SK-N-SH (cell line): ENCODE measurements around the gene RAD51B. TPM values are rescaled to one million over a fixed set of nuclear protein-coding genes. Genes with fewer than 3 reads are reported as not detected.

Experiments used
- CTCF ChIA-PET: fragments of 300-600, 350-600 bp; formaldehyde crosslinking; extraction: SDS; loops from one replicate; lab custom pipeline; 2021; lab: Yijun Ruan, JAX
- POLR2A ChIA-PET: fragments of 350-600 bp; sonication (Branson Sonifier 250); formaldehyde crosslinking; extraction: SDS; loops from one replicate; lab custom pipeline; 2020; ENCODE audit warnings: antibody characterized with exemption, inconsistent platforms; lab: Yijun Ruan, JAX
- DNase-seq: peaks from one replicate; pipeline ENCODE4 v3.0.0; 2012
- H2AFZ ChIP-seq: fragments of 200-600 bp; sonication (generic); 2 replicates; pipeline ENCODE4 v1.8.1; 2016; ENCODE audit warnings: antibody characterized with exemption, mild to moderate bottlenecking, low read depth
- H3F3A ChIP-seq: fragments of 200-600 bp; sonication (generic); replicated peaks from 2 replicates; pipeline ENCODE3; 2016; ENCODE audit warnings: antibody characterized with exemption, mild to moderate bottlenecking; ENCODE audit not compliant: insufficient read depth
- H3K27ac ChIP-seq, 2 experiments: fragments of 200-500 bp in 1 of 2; fragments of 200-600 bp in 1 of 2; sonication (Bioruptor generic) in 1 of 2; sonication (generic), shearing (Covaris generic) in 1 of 2; 2 replicates each; pipeline versions ENCODE4 v1.5.1 to v1.6.1; 2014 to 2016; ENCODE audit warnings: low read depth in 2 of 2, inconsistent platforms in 1 of 2, low read length in 1 of 2, mild to moderate bottlenecking in 1 of 2, mixed read lengths in 1 of 2
- H3K27me3 ChIP-seq: fragments of 200-600 bp; sonication (generic), shearing (Covaris generic); 2 replicates; pipeline ENCODE4 v1.6.1; 2016; ENCODE audit warnings: mixed run types; ENCODE audit not compliant: insufficient read depth
- H3K36me3 ChIP-seq, 2 experiments: fragments of 200-500 bp in 1 of 2; fragments of 200-600 bp in 1 of 2; sonication (Bioruptor generic) in 1 of 2; sonication (generic) in 1 of 2; replicated peaks in 1 of 2; 2 replicates each; pipeline versions ENCODE3 to v1.5.1; 2014 to 2016; ENCODE audit warnings: low read length in 1 of 2, mild to moderate bottlenecking in 1 of 2; ENCODE audit not compliant: insufficient read depth in 2 of 2, control insufficient read depth in 1 of 2
- H3K4me1 ChIP-seq, 2 experiments: fragments of 200-500 bp in 1 of 2; fragments of 200-600 bp in 1 of 2; sonication (Bioruptor generic) in 1 of 2; sonication (generic), shearing (Covaris generic) in 1 of 2; 2 replicates each; pipeline versions ENCODE4 v1.5.1 to v1.6.1; 2014 to 2016; ENCODE audit warnings: low read depth in 1 of 2, low read length in 1 of 2, mixed run types in 1 of 2; ENCODE audit not compliant: insufficient read depth in 2 of 2, control insufficient read depth in 1 of 2
- H3K4me2 ChIP-seq: fragments of 200-600 bp; sonication (generic), shearing (Covaris generic); 2 replicates; pipeline ENCODE4 v1.6.1; 2017; ENCODE audit warnings: mixed run types
- H3K4me3 ChIP-seq, 2 experiments: fragments of 200-500 bp in 1 of 2; fragments of 200-600 bp in 1 of 2; sonication (Bioruptor generic) in 1 of 2; sonication (generic), shearing (Covaris generic) in 1 of 2; 2 replicates each; pipeline versions ENCODE4 v1.5.1 to v1.8.1; 2014 to 2016; ENCODE audit warnings: low read depth in 2 of 2, inconsistent platforms in 1 of 2, low read length in 1 of 2, mild to moderate bottlenecking in 1 of 2, mixed read lengths in 1 of 2, moderate library complexity in 1 of 2
- H3K79me2 ChIP-seq: fragments of 200-600 bp; sonication (generic); 2 replicates; pipeline ENCODE4 v1.8.1; 2017; ENCODE audit warnings: mild to moderate bottlenecking; ENCODE audit not compliant: insufficient read depth
- H3K9ac ChIP-seq: fragments of 200-600 bp; sonication (generic); 2 replicates; pipeline ENCODE4 v1.6.1; 2017; ENCODE audit warnings: mixed run types
- H3K9me2 ChIP-seq: fragments of 200-600 bp; sonication (generic); 2 replicates; pipeline ENCODE4 v1.6.1; 2017; ENCODE audit warnings: mixed run types
- H3K9me3 ChIP-seq: fragments of 200-600 bp; sonication (generic); 2 replicates; pipeline ENCODE4 v1.6.1; 2017; ENCODE audit warnings: mixed run types, mild to moderate bottlenecking, moderate library complexity
- H4K20me1 ChIP-seq: fragments of 200-600 bp; sonication (generic); 2 replicates; pipeline ENCODE4 v1.6.1; 2017; ENCODE audit warnings: mild to moderate bottlenecking, mixed run types; ENCODE audit not compliant: insufficient read depth
- CHD2 ChIP-seq: fragments of 150-350 bp; IDR thresholded peaks from 2 replicates; pipeline ENCODE4 v1.6.1; 2018; ENCODE audit warnings: low read length; ENCODE audit not compliant: partially characterized antibody
- CTCF ChIP-seq: fragments of 200-600 bp; sonication (generic); IDR thresholded peaks from 2 replicates; pipeline ENCODE4 v1.6.1; 2017; ENCODE audit warnings: antibody characterized with exemption, mild to moderate bottlenecking, moderate library complexity
- EP300 ChIP-seq, 2 experiments: IDR thresholded peaks; 2 replicates each; pipeline versions ENCODE4 v1.4.0 to v1.6.1; 2012; ENCODE audit warnings: borderline replicate concordance in 1 of 2, low read depth in 1 of 2, low read length in 1 of 2
- GATA2 ChIP-seq: sonication (generic); formaldehyde crosslinking; IDR thresholded peaks from 2 replicates; pipeline ENCODE4 v1.5.0; 2020; ENCODE audit warnings: mild to moderate bottlenecking, missing genetic modification reagents
- IRF3 ChIP-seq: fragments of 150-350 bp; IDR thresholded peaks from 2 replicates; pipeline ENCODE4 v1.6.1; 2016; ENCODE audit warnings: mild to moderate bottlenecking, low read depth, low read length
- JUND ChIP-seq: IDR thresholded peaks from 2 replicates; pipeline ENCODE4 v1.4.0; 2012
- MAX ChIP-seq: IDR thresholded peaks from 2 replicates; pipeline ENCODE4 v1.4.0; 2012; ENCODE audit warnings: low read depth
- MEF2A ChIP-seq: IDR thresholded peaks from 2 replicates; pipeline ENCODE4 v1.4.0; 2012; ENCODE audit warnings: low read depth, borderline replicate concordance
- NFIC ChIP-seq: IDR thresholded peaks from 2 replicates; pipeline ENCODE4 v1.4.0; 2012; ENCODE audit warnings: borderline replicate concordance
- NRF1 ChIP-seq: IDR thresholded peaks from 2 replicates; pipeline ENCODE4 v1.6.1; 2012; ENCODE audit warnings: low read depth, mild to moderate bottlenecking, low read length
- POLR2AphosphoS5 ChIP-seq: IDR thresholded peaks from 2 replicates; pipeline ENCODE4 v1.6.1; 2012; ENCODE audit warnings: low read depth, low read length
- RAD21 ChIP-seq: IDR thresholded peaks from 2 replicates; pipeline ENCODE4 v1.6.1; 2012; ENCODE audit warnings: mild to moderate bottlenecking, low read length
- RCOR1 ChIP-seq: fragments of 150-350 bp; IDR thresholded peaks from 2 replicates; pipeline ENCODE4 v1.6.1; 2017; ENCODE audit warnings: antibody characterized with exemption, low read length
- REST ChIP-seq: IDR thresholded peaks from 2 replicates; pipeline ENCODE4 v1.6.1; 2012; ENCODE audit warnings: mild to moderate bottlenecking, low read depth, low read length, moderate library complexity
- SIN3A ChIP-seq: IDR thresholded peaks from 2 replicates; pipeline ENCODE4 v1.6.1; 2012; ENCODE audit warnings: low read depth, mild to moderate bottlenecking, low read length, moderate library complexity, borderline replicate concordance
- TAF1 ChIP-seq: IDR thresholded peaks from 2 replicates; pipeline ENCODE4 v1.6.1; 2012; ENCODE audit warnings: low read depth, mild to moderate bottlenecking, low read length, moderate library complexity, borderline replicate concordance
- USF1 ChIP-seq: IDR thresholded peaks from 2 replicates; pipeline ENCODE4 v1.4.0; 2012; ENCODE audit warnings: low read depth, borderline replicate concordance
- YY1 ChIP-seq: IDR thresholded peaks from 2 replicates; pipeline ENCODE4 v1.4.0; 2012; ENCODE audit warnings: low read depth, mild to moderate bottlenecking
- ZBTB33 ChIP-seq: IDR thresholded peaks from 2 replicates; pipeline ENCODE4 v1.4.0; 2012; ENCODE audit warnings: low read depth, borderline replicate concordance
- WGBS: methylation state at CpG from one replicate; pipeline ENCODE4 v1.1.6; 2017; ENCODE audit warnings: low lambda C conversion rate; 5-methylcytosine and 5-hydroxymethylcytosine counted together
- polyA plus RNA-seq, 3 experiments: library from polyadenylated mRNA; depleted of rRNA; stranded (reverse); fragments of >200 nt; gene quantifications; 2 replicates each; pipeline ENCODE4 v1.2.3, GENCODE V29; 2012

The RAD51B gene
- polyA plus RNA-seq, 1 of the 3 experiments (the other 2 are of a cell fraction): 6.0 TPM

- no peak overlapping the region for H3K4me3 ChIP-seq
- H2AFZ ChIP-seq: no peak overlapping the region
- H3K79me2 ChIP-seq: no peaks in the 10 kb centered on the region
- no peak overlapping the region for H3K27ac ChIP-seq
- H3K9me3 ChIP-seq: no peaks in the 10 kb centered on the region
- no peaks in the 10 kb centered on the region for H3K9me2 ChIP-seq
- no peak for TF ChIP-seq NFIC
- no peak for TF ChIP-seq NRF1
- no peak for TF ChIP-seq SIN3A
- TF ChIP-seq POLR2AphosphoS5: no peak
- TF ChIP-seq RAD21: no peak
- TF ChIP-seq USF1: no peak
- no peak for TF ChIP-seq IRF3
- TF ChIP-seq MAX: no peak
- no peak for TF ChIP-seq JUND
- no peak for TF ChIP-seq ZBTB33
- TF ChIP-seq REST: no peak
- TF ChIP-seq EP300 (IDR thresholded peaks at IDR 0.05; ENCODE audit: borderline replicate concordance in 1 of 2, low read depth in 1 of 2, low read length in 1 of 2): no peak
- no peak for TF ChIP-seq TAF1
- no peak for TF ChIP-seq YY1
- TF ChIP-seq RCOR1: no peak
- no peak for TF ChIP-seq MEF2A
- no peak for TF ChIP-seq CTCF
- TF ChIP-seq GATA2 (CRISPR knock-in tag): no peak
- no peak for TF ChIP-seq CHD2
- no peaks in the 10 kb centered on the region for H4K20me1 ChIP-seq
- H3K27me3 ChIP-seq: no peaks in the 10 kb centered on the region
- no peaks in the 10 kb centered on the region for H3K36me3 ChIP-seq
- ChIA-PET POLR2A (no interaction called here), CTCF (interaction anchor here (0.7 to 2.9 kb wide), 2 partner anchors 30 to 59 kb away, joined by 3 to 6 read pairs; no protein-coding TSS in a partner anchor)
- H3K4me1 ChIP-seq: peaks cover 5 to 23% of the 10 kb centered on the region in 2 experiments; a peak in 2 of 4 replicates
- H3F3A ChIP-seq: peaks cover 5% of the 10 kb centered on the region
- H3K9ac ChIP-seq: no peak overlapping the region
- no peak overlapping the region for H3K4me2 ChIP-seq
- 93% methylated on average over 3 of the region's 3 CpGs for WGBS
- no peak for DNase-seq
Observed at GRCh38 chr14:68758301-68758700, 938.7 kb downstream of the RAD51B start.
